Neural progenitor cell (in vitro differentiated cells): ENCODE measurements around the gene ITGAX. TPM values are rescaled to one million over a fixed set of nuclear protein-coding genes. Genes with fewer than 3 reads are reported as not detected.

Source experiments
- DNase-seq: peaks from one replicate; pipeline ENCODE4 v3.0.0-alpha.2; 2016; ENCODE audit warnings: low spot score
- H2AFZ ChIP-seq: fragments of 200-600 bp; sonication (generic); replicated peaks from 2 replicates; pipeline ENCODE4 v1.6.1; 2016; ENCODE audit warnings: antibody characterized with exemption
- H3F3A ChIP-seq: fragments of 200-600 bp; sonication (generic); 2 replicates; pipeline ENCODE4 v1.6.1; 2016; ENCODE audit warnings: antibody characterized with exemption, low read depth
- H3K27ac ChIP-seq: fragments of 200-600 bp; sonication (generic); 2 replicates; pipeline ENCODE4 v1.5.1; 2016; ENCODE audit warnings: mild to moderate bottlenecking
- H3K27me3 ChIP-seq: fragments of 200-600 bp; sonication (generic); 2 replicates; pipeline ENCODE4 v1.6.1; 2016; ENCODE audit warnings: mild to moderate bottlenecking, moderate library complexity
- H3K36me3 ChIP-seq: fragments of 200-600 bp; sonication (generic); 2 replicates; pipeline ENCODE4 v1.5.1; 2016
- H3K4me1 ChIP-seq: fragments of 200-600 bp; sonication (generic); 2 replicates; pipeline ENCODE4 v1.6.1; 2016; ENCODE audit warnings: mixed run types
- H3K4me2 ChIP-seq: fragments of 200-600 bp; sonication (generic); 2 replicates; pipeline ENCODE4 v1.6.1; 2016
- H3K4me3 ChIP-seq: fragments of 200-600 bp; sonication (generic); 2 replicates; pipeline ENCODE4 v1.5.1; 2016
- H3K79me2 ChIP-seq: fragments of 200-600 bp; sonication (generic); 2 replicates; pipeline ENCODE4 v1.6.1; 2016; ENCODE audit warnings: low read depth
- H3K9ac ChIP-seq: fragments of 200-600 bp; sonication (generic); 2 replicates; pipeline ENCODE4 v1.6.1; 2016
- H3K9me3 ChIP-seq: fragments of 200-600 bp; sonication (generic); 2 replicates; pipeline ENCODE4 v1.5.1; 2016; ENCODE audit warnings: low read depth
- H4K20me1 ChIP-seq: fragments of 200-600 bp; sonication (generic); 2 replicates; pipeline ENCODE4 v1.6.1; 2016; ENCODE audit warnings: low read depth
- H3K27ac Mint-ChIP-seq: 3 replicates; pipeline ENCODE4 v1.8.0; 2021; ENCODE audit warnings: mixed read lengths
- H3K27me3 Mint-ChIP-seq: 2 replicates; pipeline ENCODE4 v1.8.0; 2022; ENCODE audit warnings: low read depth, mild to moderate bottlenecking, inconsistent platforms, moderate library complexity, mixed read lengths; ENCODE audit not compliant: insufficient read depth
- H3K36me3 Mint-ChIP-seq: 3 replicates; pipeline ENCODE4 v1.8.0; 2021; ENCODE audit warnings: mixed read lengths
- H3K4me1 Mint-ChIP-seq: 3 replicates; pipeline ENCODE4 v1.8.0; 2021; ENCODE audit warnings: mixed read lengths
- H3K4me3 Mint-ChIP-seq: 3 replicates; pipeline ENCODE4 v1.8.0; 2021; ENCODE audit warnings: mild to moderate bottlenecking, moderate library complexity, mixed read lengths
- H3K9me3 Mint-ChIP-seq: 3 replicates; pipeline ENCODE4 v1.8.0; 2020; ENCODE audit warnings: mixed read lengths
- EZH2 ChIP-seq: fragments of 200-600 bp; sonication (generic); IDR thresholded peaks from 2 replicates; pipeline ENCODE4 v1.6.1; 2017; ENCODE audit warnings: antibody characterized with exemption, mild to moderate bottlenecking, moderate library complexity
- EZH2phosphoT487 ChIP-seq: fragments of 200-600 bp; sonication (generic); IDR thresholded peaks from 2 replicates; pipeline ENCODE4 v1.6.1; 2017; ENCODE audit warnings: antibody characterized with exemption
- total RNA-seq: library from RNA; depleted of rRNA; stranded (reverse); fragments of >200 nt; gene quantifications from 2 replicates; pipeline ENCODE4 v1.2.3, GENCODE V29; 2015; ENCODE audit warnings: low replicate concordance
- TF ChIP-seq, protein P1 (sequence below): fragments of 200-600 bp; sonication (generic); IDR thresholded peaks from 2 replicates; pipeline ENCODE4 v1.5.1; 2017; ENCODE audit warnings: antibody characterized with exemption, mild to moderate bottlenecking

The ITGAX gene
- total RNA-seq, 1 donor from 2014 or later = not detected

DNA sequence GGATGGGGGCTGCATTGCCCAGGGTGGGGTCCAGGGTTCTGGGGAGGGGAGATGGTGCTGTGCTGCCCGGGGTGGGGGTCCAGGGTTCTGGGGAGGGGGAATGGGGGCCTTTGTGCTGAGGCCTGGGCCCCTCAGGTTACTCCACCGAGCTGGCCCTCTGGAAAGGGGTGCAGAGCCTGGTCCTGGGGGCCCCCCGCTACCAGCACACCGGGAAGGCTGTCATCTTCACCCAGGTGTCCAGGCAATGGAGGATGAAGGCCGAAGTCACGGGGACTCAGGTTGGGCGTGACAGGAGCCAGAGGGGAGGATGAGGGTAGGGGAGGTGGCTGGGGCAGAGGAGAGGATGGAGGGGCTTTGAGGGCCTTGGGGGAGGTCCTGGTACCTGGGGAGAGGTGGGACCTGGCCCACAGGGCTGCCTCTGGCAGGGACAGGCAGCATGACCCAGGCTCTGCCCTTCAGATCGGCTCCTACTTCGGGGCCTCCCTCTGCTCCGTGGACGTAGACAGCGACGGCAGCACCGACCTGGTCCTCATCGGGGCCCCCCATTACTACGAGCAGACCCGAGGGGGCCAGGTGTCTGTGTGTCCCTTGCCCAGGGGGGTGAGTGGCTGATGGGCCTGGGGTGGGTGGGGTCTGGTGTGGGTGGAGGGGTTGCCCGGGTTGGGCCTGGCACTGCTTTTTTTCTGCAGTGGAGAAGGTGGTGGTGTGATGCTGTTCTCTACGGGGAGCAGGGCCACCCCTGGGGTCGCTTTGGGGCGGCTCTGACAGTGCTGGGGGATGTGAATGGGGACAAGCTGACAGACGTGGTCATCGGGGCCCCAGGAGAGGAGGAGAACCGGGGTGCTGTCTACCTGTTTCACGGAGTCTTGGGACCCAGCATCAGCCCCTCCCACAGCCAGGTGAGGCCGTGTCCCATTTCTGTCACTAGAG lies 7.8 kb downstream of the ITGAX start:
- H3K27me3 Mint-ChIP-seq = peaks cover 8% of the 10 kb centered on the region
- no peaks in the 10 kb centered on the region for H3K36me3 Mint-ChIP-seq
- H3K79me2 ChIP-seq = no peaks in the 10 kb centered on the region
- H3F3A ChIP-seq = no peaks in the 10 kb centered on the region
- no peak overlapping the region for H3K27ac ChIP-seq
- H3K27ac Mint-ChIP-seq = no peak overlapping the region
- no peak overlapping the region for H3K9ac ChIP-seq
- peaks cover 3% of the 10 kb centered on the region for H3K4me1 Mint-ChIP-seq
- no peak overlapping the region for H2AFZ ChIP-seq
- no peaks in the 10 kb centered on the region for H3K4me1 ChIP-seq
- no peaks in the 10 kb centered on the region for H3K9me3 ChIP-seq
- no peak overlapping the region for H3K4me3 ChIP-seq
- no peak overlapping the region for H3K4me3 Mint-ChIP-seq
- TF ChIP-seq EZH2 = no peak
- TF ChIP-seq EZH2phosphoT487 = no peak
- TF ChIP-seq, protein P1, sequence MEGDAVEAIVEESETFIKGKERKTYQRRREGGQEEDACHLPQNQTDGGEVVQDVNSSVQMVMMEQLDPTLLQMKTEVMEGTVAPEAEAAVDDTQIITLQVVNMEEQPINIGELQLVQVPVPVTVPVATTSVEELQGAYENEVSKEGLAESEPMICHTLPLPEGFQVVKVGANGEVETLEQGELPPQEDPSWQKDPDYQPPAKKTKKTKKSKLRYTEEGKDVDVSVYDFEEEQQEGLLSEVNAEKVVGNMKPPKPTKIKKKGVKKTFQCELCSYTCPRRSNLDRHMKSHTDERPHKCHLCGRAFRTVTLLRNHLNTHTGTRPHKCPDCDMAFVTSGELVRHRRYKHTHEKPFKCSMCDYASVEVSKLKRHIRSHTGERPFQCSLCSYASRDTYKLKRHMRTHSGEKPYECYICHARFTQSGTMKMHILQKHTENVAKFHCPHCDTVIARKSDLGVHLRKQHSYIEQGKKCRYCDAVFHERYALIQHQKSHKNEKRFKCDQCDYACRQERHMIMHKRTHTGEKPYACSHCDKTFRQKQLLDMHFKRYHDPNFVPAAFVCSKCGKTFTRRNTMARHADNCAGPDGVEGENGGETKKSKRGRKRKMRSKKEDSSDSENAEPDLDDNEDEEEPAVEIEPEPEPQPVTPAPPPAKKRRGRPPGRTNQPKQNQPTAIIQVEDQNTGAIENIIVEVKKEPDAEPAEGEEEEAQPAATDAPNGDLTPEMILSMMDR = no peak
- no peak for DNase-seq
- H3K27me3 ChIP-seq = no peaks in the 10 kb centered on the region
- no peaks in the 10 kb centered on the region for H4K20me1 ChIP-seq
- H3K4me2 ChIP-seq = no peak overlapping the region
- H3K36me3 ChIP-seq = no peaks in the 10 kb centered on the region
- H3K9me3 Mint-ChIP-seq = peaks cover 1% of the 10 kb centered on the region

DNA sequence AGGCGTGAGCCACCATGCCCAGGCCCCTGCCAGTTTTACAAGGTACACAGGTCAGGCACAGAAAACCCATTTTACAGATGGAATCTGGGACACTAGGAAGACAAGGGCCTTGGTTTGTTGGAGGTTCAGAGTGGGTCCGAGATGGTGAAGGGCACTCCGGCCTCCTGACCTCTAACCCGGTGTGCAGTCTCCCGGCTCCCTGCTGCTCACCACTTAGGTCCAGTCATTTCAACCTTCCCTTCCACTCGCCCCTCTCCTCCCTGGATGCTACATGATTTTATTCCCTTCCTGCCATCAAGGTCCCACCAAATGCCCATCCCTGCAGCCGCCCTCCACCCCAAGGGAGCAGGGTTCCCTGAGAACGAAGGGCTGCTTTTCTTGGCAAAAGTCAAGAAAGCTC lies 8.7 kb downstream of the ITGAX start:
- H3K27me3 Mint-ChIP-seq = peaks cover 11% of the 10 kb centered on the region
- no peak overlapping the region for H3K4me3 Mint-ChIP-seq
- peaks cover 6% of the 10 kb centered on the region for H3K4me1 Mint-ChIP-seq
- TF ChIP-seq, protein P1 = no peak
- TF ChIP-seq EZH2 = no peak
- TF ChIP-seq EZH2phosphoT487 = no peak
- H2AFZ ChIP-seq = no peak overlapping the region
- H3K4me1 ChIP-seq = no peaks in the 10 kb centered on the region
- H3K9ac ChIP-seq = no peak overlapping the region
- H3K4me3 ChIP-seq = no peak overlapping the region
- no peak for DNase-seq
- H3K36me3 ChIP-seq = no peaks in the 10 kb centered on the region
- no peaks in the 10 kb centered on the region for H3K9me3 ChIP-seq
- no peak overlapping the region for H3K4me2 ChIP-seq
- no peaks in the 10 kb centered on the region for H3K27me3 ChIP-seq
- H4K20me1 ChIP-seq = no peaks in the 10 kb centered on the region
- no peak overlapping the region for H3K27ac ChIP-seq
- H3K79me2 ChIP-seq = no peaks in the 10 kb centered on the region
- H3K36me3 Mint-ChIP-seq = no peaks in the 10 kb centered on the region
- no peak overlapping the region for H3K27ac Mint-ChIP-seq
- peaks cover 4% of the 10 kb centered on the region for H3K9me3 Mint-ChIP-seq
- no peaks in the 10 kb centered on the region for H3F3A ChIP-seq

DNA sequence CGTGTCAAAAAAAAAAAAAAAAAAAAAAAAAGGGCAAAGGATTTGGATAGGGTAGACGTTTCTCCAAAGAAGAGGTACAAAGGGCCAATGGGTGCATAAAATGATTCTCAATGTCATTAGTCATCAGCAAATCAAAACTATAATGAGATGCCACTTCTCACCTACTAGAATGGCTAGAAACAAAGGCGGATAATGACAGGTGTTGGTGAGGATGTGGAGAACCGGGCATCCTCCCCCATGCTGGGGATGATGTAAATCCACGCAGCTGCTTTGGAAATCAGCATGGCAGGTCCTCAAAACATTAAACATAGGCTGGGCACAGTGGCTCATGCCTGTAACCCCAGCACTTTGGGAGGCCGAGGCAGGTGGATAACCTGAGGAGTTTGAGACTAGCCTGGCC lies 9.4 kb downstream of the ITGAX start:
- Histone ChIP-seq H3K9me3 (no peaks in the 10 kb centered on the region), H3F3A (no peaks in the 10 kb centered on the region), H3K4me3 (no peak overlapping the region), H3K4me2 (no peak overlapping the region), H3K4me1 (no peaks in the 10 kb centered on the region), H3K27ac (no peak overlapping the region), H3K36me3 (no peaks in the 10 kb centered on the region), H3K79me2 (no peaks in the 10 kb centered on the region), H3K27me3 (no peaks in the 10 kb centered on the region), H4K20me1 (no peaks in the 10 kb centered on the region), H2AFZ (no peak overlapping the region), H3K9ac (no peak overlapping the region)
- no peak overlapping the region for H3K4me3 Mint-ChIP-seq
- H3K27me3 Mint-ChIP-seq = peaks cover 11% of the 10 kb centered on the region
- peaks cover 8% of the 10 kb centered on the region for H3K4me1 Mint-ChIP-seq
- no peak overlapping the region for H3K27ac Mint-ChIP-seq
- TF ChIP-seq, protein P1 = no peak
- TF ChIP-seq EZH2 (no peak), EZH2phosphoT487 (no peak)
- H3K36me3 Mint-ChIP-seq = no peaks in the 10 kb centered on the region
- H3K9me3 Mint-ChIP-seq = peaks cover 5% of the 10 kb centered on the region
- no peak for DNase-seq
